B cell (primary cell): ENCODE results near the gene UBXN2A. TPM values are rescaled to one million over a fixed set of nuclear protein-coding genes. Genes with fewer than 3 reads are reported as not detected.

ENCODE experiments used
- ATAC-seq: fragments of 200-7000 bp; cut with Tn5 transposase; one replicate; pipeline ENCODE4 v1.10.0; 2021; ENCODE audit warnings: low read depth, mild to moderate bottlenecking, moderate number of reproducible peaks, moderate library complexity
- CTCF ChIA-PET: fragments of 350-600 bp; sonication (Branson Sonifier 250); formaldehyde crosslinking; loops from one replicate; lab custom pipeline; 2021; ENCODE audit warnings: antibody characterized with exemption, inconsistent platforms; lab: Charles Lee
- POLR2A ChIA-PET: fragments of 350-600 bp; sonication (Branson Sonifier 250); formaldehyde crosslinking; loops from one replicate; lab custom pipeline; 2021; ENCODE audit warnings: antibody characterized with exemption; lab: Charles Lee
- DNase-seq: peaks from one replicate; pipeline ENCODE4 v3.0.0; 2013
- H2AFZ ChIP-seq: 2 replicates; pipeline ENCODE4 v1.6.1; 2012; ENCODE audit warnings: mild to moderate bottlenecking, low read depth, low read length; ENCODE audit not compliant: insufficient read depth, poor library complexity, severe bottlenecking
- H3K27ac ChIP-seq, 2 donors: 1 replicate in 1 of 2; 2 replicates in 1 of 2; pipeline ENCODE4 v1.5.1; 2012 to 2013; ENCODE audit warnings: low read length in 2 of 2, mild to moderate bottlenecking in 2 of 2, moderate library complexity in 1 of 2
- H3K27me3 ChIP-seq, 4 experiments: fragments of 200-600 bp in 1 of 4; sonication (generic) in 1 of 4; replicated peaks in 1 of 4; 1 replicate in 2 of 4; 2 replicates in 2 of 4; pipeline versions ENCODE4 v1.6.1 to v1.7.0; 2013 to 2016; ENCODE audit warnings: low read length in 3 of 4, mild to moderate bottlenecking in 2 of 4, mixed read lengths in 1 of 4, moderate library complexity in 1 of 4; ENCODE audit not compliant: insufficient read depth in 4 of 4, control insufficient read depth in 3 of 4; ENCODE audit errors: control extremely low read depth in 1 of 4
- H3K36me3 ChIP-seq, 2 experiments: replicated peaks in 1 of 2; 1 replicate in 1 of 2; 2 replicates in 1 of 2; pipeline versions ENCODE4 v1.6.1 to v1.7.1; 2013; ENCODE audit warnings: low read length in 1 of 2; ENCODE audit not compliant: insufficient read depth in 2 of 2, control insufficient read depth in 1 of 2; ENCODE audit errors: control extremely low read depth in 1 of 2, extremely low read depth in 1 of 2
- H3K4me1 ChIP-seq, 2 donors: fragments of 200-600 bp in 1 of 2; sonication (generic) in 1 of 2; 1 replicate in 1 of 2; 2 replicates in 1 of 2; pipeline versions ENCODE4 v1.5.1 to v1.6.1; 2013 to 2017; ENCODE audit warnings: low read length in 2 of 2; ENCODE audit not compliant: control insufficient read depth in 2 of 2, insufficient read depth in 2 of 2
- H3K4me2 ChIP-seq: replicated peaks from 2 replicates; pipeline ENCODE3; 2012; ENCODE audit warnings: mild to moderate bottlenecking, low read depth, low read length; ENCODE audit not compliant: poor library complexity, severe bottlenecking
- H3K4me3 ChIP-seq, 5 experiments: fragments of 200-600 bp in 1 of 5; sonication (generic) in 1 of 5; 1 replicate in 3 of 5; 2 replicates in 2 of 5; pipeline versions ENCODE4 v1.5.1 to v1.7.0; 2011 to 2016; ENCODE audit warnings: low read length in 4 of 5, mild to moderate bottlenecking in 4 of 5, low read depth in 2 of 5, control low read depth in 1 of 5, moderate library complexity in 1 of 5; ENCODE audit not compliant: insufficient read depth in 1 of 5; ENCODE audit errors: control extremely low read depth in 1 of 5, extremely low read depth in 1 of 5
- H3K79me2 ChIP-seq: fragments of 200-600 bp; sonication (generic); one replicate; pipeline ENCODE4 v1.6.0; 2016; ENCODE audit warnings: low read length; ENCODE audit not compliant: control insufficient read depth, insufficient read depth
- H3K9ac ChIP-seq: fragments of 200-600 bp; sonication (generic); 2 replicates; pipeline ENCODE4 v1.6.1; 2017; ENCODE audit warnings: mild to moderate bottlenecking, low read length, moderate library complexity
- H3K9me3 ChIP-seq, 3 donors: one replicate each; pipeline versions ENCODE4 v1.6.1 to v1.7.1; 2013; ENCODE audit warnings: low read length in 2 of 3; ENCODE audit not compliant: control insufficient read depth in 2 of 3, insufficient read depth in 1 of 3; ENCODE audit errors: control extremely low read depth in 1 of 3
- H4K20me1 ChIP-seq: 2 replicates; pipeline ENCODE4 v1.6.0; 2012; ENCODE audit warnings: mild to moderate bottlenecking, low read length; ENCODE audit not compliant: insufficient read depth, control insufficient read depth, poor library complexity, severe bottlenecking
- H3K27ac Mint-ChIP-seq: one replicate; pipeline ENCODE4 v1.8.0; 2021; ENCODE audit warnings: mixed read lengths
- H3K27me3 Mint-ChIP-seq: one replicate; pipeline ENCODE4 v1.8.0; 2021; ENCODE audit warnings: mixed read lengths
- H3K4me1 Mint-ChIP-seq: one replicate; pipeline ENCODE4 v1.8.0; 2021; ENCODE audit warnings: mixed read lengths
- H3K4me3 Mint-ChIP-seq: one replicate; pipeline ENCODE4 v1.8.0; 2021; ENCODE audit warnings: mixed read lengths
- H3K9me3 Mint-ChIP-seq: one replicate; pipeline ENCODE4 v1.8.0; 2022; ENCODE audit warnings: mixed read lengths; ENCODE audit not compliant: insufficient read depth
- CTCF ChIP-seq: fragments of 200-600 bp; IDR thresholded peaks from one replicate; pipeline ENCODE4 v1.8.0; 2022; ENCODE audit warnings: antibody characterized with exemption, mild to moderate bottlenecking
- EZH2 ChIP-seq: IDR thresholded peaks from 2 replicates; pipeline ENCODE4 v1.6.1; 2012; ENCODE audit warnings: borderline replicate concordance, low read depth, mild to moderate bottlenecking, moderate library complexity, low read length; ENCODE audit not compliant: insufficient read depth, poor library complexity, severe bottlenecking
- WGBS: methylation state at CpG from one replicate; pipeline ENCODE4 v1.1.5; 2013; ENCODE audit warnings: missing lambda C conversion rate; ENCODE audit not compliant: insufficient coverage; 5-methylcytosine and 5-hydroxymethylcytosine counted together
- intact Hi-C: fragments of 100-400 bp; cut with micrococcal nuclease; formaldehyde crosslinking; loops from one replicate; pipeline ENCODE4 v1.10.0; 2022
- polyA minus RNA-seq: library from RNA; depleted of rRNA, polyadenylated mRNA; stranded (reverse); fragments of >200 nt; gene quantifications from 2 replicates; pipeline ENCODE4 v1.2.3, GENCODE V29; 2012
- polyA plus RNA-seq: library from polyadenylated mRNA; depleted of rRNA; stranded (reverse); fragments of >200 nt; gene quantifications from 2 replicates; pipeline ENCODE4 v1.2.3, GENCODE V29; 2012
- total RNA-seq, 2 donors: library from RNA; stranded (reverse); fragments of 120-200 nt in 1 of 2; gene quantifications; 1 replicate in 1 of 2; 2 replicates in 1 of 2; pipeline versions ENCODE4 v1.2.3 to v1.2.4, GENCODE V29; 2013 to 2022

Gene UBXN2A
- total RNA-seq, result 13.4 and 14.2 TPM in 2 replicates
- total RNA-seq (2013), result 11.7 TPM
- 2.7 and 2.8 TPM in 2 replicates for polyA plus RNA-seq
- polyA minus RNA-seq, result 6.6 and 7.4 TPM in 2 replicates

- H3K27me3 ChIP-seq, result no peaks in the 10 kb centered on the region
- H3K4me2 ChIP-seq, result peak within 1 kb of the TSS; percentile 84
- H3K4me3 ChIP-seq, result peak within 1 kb of the TSS; percentile 65 to 91 (median 80)
- H4K20me1 ChIP-seq, result no peaks in the 10 kb centered on the region
- Mint-ChIP-seq H3K27ac (peak within 1 kb of the TSS; percentile 85), H3K27me3 (no peaks in the 10 kb centered on the region), H3K4me1 (peaks cover 21% of the 10 kb centered on the region), H3K4me3 (peak within 1 kb of the TSS; percentile 91), H3K9me3 (no peaks in the 10 kb centered on the region)
- H3K9ac ChIP-seq, result peak within 1 kb of the TSS; percentile 80
- H3K9me3 ChIP-seq, result no peaks in the 10 kb centered on the region
- peak within 1 kb of the TSS; percentile 75 for H2AFZ ChIP-seq
- peaks cover 39% of the 10 kb centered on the region for H3K79me2 ChIP-seq
- DNase-seq (peak; percentile 91), ATAC-seq (peak; percentile 84)
- H3K27ac ChIP-seq, result peak within 1 kb of the TSS; percentile 36 to 72
- no peaks in the 10 kb centered on the region for H3K36me3 ChIP-seq
- TF ChIP-seq EZH2 (no peak), CTCF (no peak)
- intact Hi-C loops, result loop anchor here (1.0 to 5.0 kb wide), 5 partner anchors 13 to 1939 kb away; partner anchors contain the start of genes ASXL2, ATAD2B, FKBP1B and SF3B6
- WGBS, result under 1% methylated on average over 74 of the region's 77 CpGs
- POLR2A ChIA-PET, result interaction anchor here (0.5 to 5.6 kb wide), 8 partner anchors 13 to 456 kb away, joined by 3 to 47 read pairs (median 4); partner anchors contain the start of genes ATAD2B and SF3B6
- CTCF ChIA-PET, result interaction anchor here (1.1 to 4.3 kb wide), 3 partner anchors 13 to 144 kb away, joined by 3 to 66 read pairs (median 6); partner anchors contain the start of gene ATAD2B
- peaks cover 12 to 18% of the 10 kb centered on the region in 2 donors for H3K4me1 ChIP-seq
Observed at GRCh38 chr2:23939987-23940717, at the start of gene UBXN2A. UBXN2A (plus strand) TSS chr2:23940463; CDS start chr2:23958315, 17,852 bp downstream.

GRCh38 chr2:23900133-23900532 is 40.1 kb upstream of the UBXN2A start:
- Histone ChIP-seq H3K4me1 (peaks cover 0 to 11% of the 10 kb centered on the region in 2 donors), H2AFZ (no peak overlapping the region), H3K79me2 (peaks cover 84% of the 10 kb centered on the region), H3K27me3 (no peaks in the 10 kb centered on the region), H3K36me3 (no peaks in the 10 kb centered on the region), H3K9me3 (peaks cover 3 to 9% (median 5%) of the 10 kb centered on the region in 3 donors), H3K9ac (no peak overlapping the region), H4K20me1 (peaks cover 56% of the 10 kb centered on the region), H3K27ac (no peak overlapping the region), H3K4me2 (no peak overlapping the region), H3K4me3 (no peak overlapping the region)
- H3K9me3 Mint-ChIP-seq, result peaks cover 3% of the 10 kb centered on the region
- DNase-seq (no peak), ATAC-seq (no peak)
- H3K4me1 Mint-ChIP-seq, result peaks cover 41% of the 10 kb centered on the region
- ChIA-PET POLR2A (no interaction called here), CTCF (interaction anchor here (2.2 kb wide), 1 partner anchor 27 kb away, joined by 5 read pairs; the partner anchor contains the start of gene ATAD2B)
- no peak overlapping the region for H3K27ac Mint-ChIP-seq
- intact Hi-C loops, result no loop called here
- H3K27me3 Mint-ChIP-seq, result no peaks in the 10 kb centered on the region
- no peak overlapping the region for H3K4me3 Mint-ChIP-seq
- no peak for TF ChIP-seq EZH2
- TF ChIP-seq CTCF, result no peak
- no CpG with 5 or more reads among the region's 8 CpGs for WGBS
